K562 (cell line): ENCODE data around the gene KRR1.
"Not testable (repeated sequence)": the region's sequence is repeated elsewhere in the genome, so short reads cannot be mapped to it uniquely, and the experiment has no call there.

Source experiments
- CHD1 ChIP-seq: fragments of 200-600 bp; sonication (generic); IDR thresholded peaks from one replicate; pipeline ENCODE4 v1.6.1; 2012; ENCODE audit warnings: mild to moderate bottlenecking, moderate library complexity, low read length, inconsistent platforms
- EP300 ChIP-seq: IDR thresholded peaks from 2 replicates; pipeline ENCODE4 v1.6.1; 2012; ENCODE audit warnings: low read length, improper control_type of control experiment
- FIP1L1 ChIP-seq: fragments of 200-400 bp; formaldehyde crosslinking; IDR thresholded peaks from 2 replicates; pipeline ENCODE4 v1.6.1; 2018; ENCODE audit warnings: mild to moderate bottlenecking, low read depth, low read length; ENCODE audit not compliant: poor library complexity, severe bottlenecking
- GABPA ChIP-seq: fragments of 200-800 bp; sonication (Bioruptor generic); conservative IDR thresholded peaks from 2 replicates; pipeline ENCODE4 v1.6.1; 2016; ENCODE audit warnings: low read depth, missing genetic modification characterization, missing compliant biosample characterization
- JUND ChIP-seq, 2 experiments: IDR thresholded peaks; 2 replicates in 1 of 2; 3 replicates in 1 of 2; pipeline ENCODE4 v1.6.1; 2011; ENCODE audit warnings: borderline replicate concordance in 2 of 2, low read depth in 2 of 2, low read length in 2 of 2, improper control_type of control experiment in 1 of 2, missing biosample characterization in 1 of 2, missing genetic modification characterization in 1 of 2, missing genetic modification reagents in 1 of 2
- MAZ ChIP-seq, 2 experiments: fragments of 450-650 bp in 1 of 2; sonication (generic) in 1 of 2; formaldehyde crosslinking; IDR thresholded peaks in 1 of 2; conservative IDR thresholded peaks in 1 of 2; 2 replicates each; pipeline versions ENCODE4 v1.4.0 to v1.5.0; 2020; ENCODE audit warnings: mild to moderate bottlenecking in 1 of 2, missing genetic modification reagents in 1 of 2
- PHF20 ChIP-seq: fragments of 450-650 bp; IDR thresholded peaks from 2 replicates; pipeline ENCODE4 v1.6.1; 2018; ENCODE audit not compliant: partially characterized antibody
- PHF21A ChIP-seq: fragments of 450-650 bp; IDR thresholded peaks from 2 replicates; pipeline ENCODE4 v1.6.1; 2017; ENCODE audit warnings: low read depth, borderline replicate concordance
- TBP ChIP-seq: optimal IDR thresholded peaks from 2 replicates; pipeline ENCODE3; 2011; ENCODE audit warnings: low read depth, low read length, improper control_type of control experiment

GRCh38 chr12:75522124-75522523 is 10.7 kb upstream of the KRR1 start:
- TF ChIP-seq CHD1; PHF21A; MAZ (CRISPR knock-in tag; conservative IDR thresholded peaks at IDR 0.05 in 1 of 2, IDR thresholded peaks at IDR 0.05 in 1 of 2); EP300; TBP; FIP1L1; JUND (IDR thresholded peaks at IDR 0.05; ENCODE audit: borderline replicate concordance, low read depth, low read length); JUND (tag; IDR thresholded peaks at IDR 0.05; ENCODE audit: borderline replicate concordance, low read depth, low read length); GABPA; PHF20: not testable (repeated sequence)
